Loucy (cell line): ENCODE measurements around the gene CCDC85C.

ENCODE experiments used
- EZH2phosphoT487 ChIP-seq: fragments of 200-600 bp; IDR thresholded peaks from 2 replicates; pipeline ENCODE4 v1.6.1; 2018; ENCODE audit warnings: antibody characterized with exemption, mild to moderate bottlenecking, moderate library complexity, borderline replicate concordance
- TF ChIP-seq, protein P1 (sequence below): fragments of 200-600 bp; sonication (generic); conservative IDR thresholded peaks from 2 replicates; pipeline ENCODE4 v1.5.1; 2014; ENCODE audit warnings: mild to moderate bottlenecking, antibody characterized with exemption, low read length

DNA sequence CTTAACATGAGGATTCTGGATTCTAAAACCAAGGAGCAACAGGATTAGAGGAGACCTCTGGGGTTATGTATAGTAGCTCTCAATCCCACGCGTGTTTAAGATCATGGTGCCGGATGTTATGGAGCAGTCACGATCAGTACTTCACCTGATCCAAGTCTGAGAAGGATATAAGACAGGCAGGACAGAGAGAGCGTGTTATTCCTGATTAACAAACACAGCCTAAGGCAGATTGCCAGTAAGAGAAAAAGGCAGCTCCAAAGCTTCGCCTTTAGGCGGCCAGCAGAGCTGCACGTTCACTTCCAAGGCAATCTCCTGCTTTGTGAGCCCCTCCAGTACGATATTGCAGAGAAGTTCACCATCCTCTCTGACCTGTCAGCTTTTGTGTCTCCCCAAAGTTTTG is 128.8 kb downstream of the CCDC85C start:
- TF ChIP-seq, protein P1, sequence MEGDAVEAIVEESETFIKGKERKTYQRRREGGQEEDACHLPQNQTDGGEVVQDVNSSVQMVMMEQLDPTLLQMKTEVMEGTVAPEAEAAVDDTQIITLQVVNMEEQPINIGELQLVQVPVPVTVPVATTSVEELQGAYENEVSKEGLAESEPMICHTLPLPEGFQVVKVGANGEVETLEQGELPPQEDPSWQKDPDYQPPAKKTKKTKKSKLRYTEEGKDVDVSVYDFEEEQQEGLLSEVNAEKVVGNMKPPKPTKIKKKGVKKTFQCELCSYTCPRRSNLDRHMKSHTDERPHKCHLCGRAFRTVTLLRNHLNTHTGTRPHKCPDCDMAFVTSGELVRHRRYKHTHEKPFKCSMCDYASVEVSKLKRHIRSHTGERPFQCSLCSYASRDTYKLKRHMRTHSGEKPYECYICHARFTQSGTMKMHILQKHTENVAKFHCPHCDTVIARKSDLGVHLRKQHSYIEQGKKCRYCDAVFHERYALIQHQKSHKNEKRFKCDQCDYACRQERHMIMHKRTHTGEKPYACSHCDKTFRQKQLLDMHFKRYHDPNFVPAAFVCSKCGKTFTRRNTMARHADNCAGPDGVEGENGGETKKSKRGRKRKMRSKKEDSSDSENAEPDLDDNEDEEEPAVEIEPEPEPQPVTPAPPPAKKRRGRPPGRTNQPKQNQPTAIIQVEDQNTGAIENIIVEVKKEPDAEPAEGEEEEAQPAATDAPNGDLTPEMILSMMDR: no peak
- TF ChIP-seq EZH2phosphoT487: no peak
